Mesendoderm (in vitro differentiated cells): Measurements from ENCODE around the gene BORCS5.

ENCODE experiments used
- DNase-seq: peaks from one replicate; pipeline ENCODE4 v3.0.0; 2013
- H2AK5ac ChIP-seq: 2 replicates; pipeline ENCODE4 v1.6.1; 2013; ENCODE audit warnings: low read length, inconsistent platforms
- H2BK120ac ChIP-seq: 2 replicates; pipeline ENCODE4 v1.6.1; 2013; ENCODE audit warnings: low read depth, mild to moderate bottlenecking, low read length, moderate library complexity, mixed read lengths
- H2BK15ac ChIP-seq: replicated peaks from 2 replicates; pipeline ENCODE4 v1.6.1; 2013; ENCODE audit warnings: low read depth, mild to moderate bottlenecking, moderate library complexity
- H2BK5ac ChIP-seq: 2 replicates; pipeline ENCODE4 v1.6.1; 2013; ENCODE audit warnings: low read length, inconsistent platforms
- H3K18ac ChIP-seq: 2 replicates; pipeline ENCODE4 v1.6.1; 2013; ENCODE audit warnings: mild to moderate bottlenecking, low read length, mixed read lengths
- H3K23ac ChIP-seq: one replicate; pipeline ENCODE4 v1.6.1; 2013; ENCODE audit warnings: low read length
- H3K27ac ChIP-seq: 2 replicates; pipeline ENCODE4 v1.5.1; 2013; ENCODE audit warnings: low read depth, mild to moderate bottlenecking, inconsistent platforms, low read length, moderate library complexity
- H3K27me3 ChIP-seq: 2 replicates; pipeline ENCODE4 v1.6.1; 2013; ENCODE audit warnings: low read length, control low read depth, mild to moderate bottlenecking, inconsistent platforms; ENCODE audit not compliant: insufficient read depth, poor library complexity
- H3K36me3 ChIP-seq: 2 replicates; pipeline ENCODE4 v1.6.1; 2013; ENCODE audit warnings: low read length, inconsistent platforms; ENCODE audit not compliant: control insufficient read depth, insufficient read depth
- H3K4ac ChIP-seq: one replicate; pipeline ENCODE4 v1.6.1; 2013; ENCODE audit warnings: low read depth, mild to moderate bottlenecking, low read length, moderate library complexity
- H3K4me1 ChIP-seq: 2 replicates; pipeline ENCODE4 v1.6.1; 2013; ENCODE audit warnings: low read depth, low read length, inconsistent platforms; ENCODE audit not compliant: control insufficient read depth
- H3K4me2 ChIP-seq: 2 replicates; pipeline ENCODE4 v1.6.1; 2013; ENCODE audit warnings: low read length
- H3K4me3 ChIP-seq: 2 replicates; pipeline ENCODE4 v1.5.1; 2013; ENCODE audit warnings: mild to moderate bottlenecking, low read length
- H3K56ac ChIP-seq: one replicate; pipeline ENCODE4 v1.6.1; 2013; ENCODE audit warnings: low read length
- H3K79me1 ChIP-seq: 2 replicates; pipeline ENCODE4 v1.6.1; 2013; ENCODE audit warnings: low read length, inconsistent platforms
- H3K79me2 ChIP-seq: 2 replicates; pipeline ENCODE4 v1.6.1; 2013; ENCODE audit warnings: mild to moderate bottlenecking, low read length; ENCODE audit not compliant: control insufficient read depth, insufficient read depth
- H3K9ac ChIP-seq: 2 replicates; pipeline ENCODE4 v1.6.1; 2013; ENCODE audit warnings: low read length, inconsistent platforms
- H4K5ac ChIP-seq: one replicate; pipeline ENCODE4 v1.6.1; 2013; ENCODE audit warnings: low read length
- H4K8ac ChIP-seq: one replicate; pipeline ENCODE4 v1.6.1; 2013; ENCODE audit warnings: low read depth, mild to moderate bottlenecking, control low read depth, low read length, moderate library complexity
- WGBS: extraction: QIAGEN DNeasy Blood & Tissue Kit; methylation state at CpG from one replicate; pipeline ENCODE4 v1.1.7; 2013; ENCODE audit warnings: low lambda C conversion rate, missing lambda C conversion rate; ENCODE audit not compliant: insufficient coverage; ENCODE audit errors: extremely low coverage; 5-methylcytosine and 5-hydroxymethylcytosine counted together

The BORCS5 gene

GRCh38 chr12:12482150-12482761 lies 125.4 kb downstream of the BORCS5 start:
- Histone ChIP-seq H3K4ac (no peak overlapping the region), H3K18ac (no peak overlapping the region), H3K56ac (no peak overlapping the region), H3K36me3 (no peaks in the 10 kb centered on the region), H3K4me1 (no peaks in the 10 kb centered on the region), H2AK5ac (no peak overlapping the region), H2BK120ac (no peak overlapping the region), H4K8ac (no peak overlapping the region), H3K79me1 (no peaks in the 10 kb centered on the region), H3K9ac (no peak overlapping the region), H2BK5ac (no peak overlapping the region), H3K23ac (no peak overlapping the region), H2BK15ac (no peak overlapping the region), H3K4me2 (no peak overlapping the region), H4K5ac (no peak overlapping the region), H3K4me3 (no peak overlapping the region), H3K27me3 (no peaks in the 10 kb centered on the region), H3K79me2 (no peaks in the 10 kb centered on the region), H3K27ac (no peak overlapping the region)
- WGBS = no CpG with 5 or more reads among the region's 6 CpGs
- no peak for DNase-seq

DNA sequence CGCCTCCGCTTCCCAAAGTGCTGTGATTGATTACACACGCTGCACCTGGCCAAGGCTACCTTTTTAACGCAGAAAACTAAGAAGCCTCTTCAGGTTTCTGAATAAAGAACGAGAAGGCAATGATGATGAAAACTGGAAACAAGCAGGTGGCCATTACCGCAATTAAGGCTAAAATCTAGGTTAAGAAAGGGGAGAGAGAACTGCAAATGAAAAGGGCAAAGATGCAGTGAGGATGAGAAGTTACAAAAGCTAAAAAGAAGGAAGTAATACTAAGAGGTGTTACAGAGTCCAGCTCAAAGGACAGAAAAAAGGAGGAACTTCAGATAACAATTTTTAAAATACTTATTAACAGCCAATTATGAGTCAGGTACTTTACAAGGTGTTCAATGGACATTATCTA lies 126.1 kb downstream of the BORCS5 start:
- Histone ChIP-seq H3K4me2 (no peak overlapping the region), H2AK5ac (no peak overlapping the region), H3K27me3 (no peaks in the 10 kb centered on the region), H3K18ac (no peak overlapping the region), H3K4me3 (no peak overlapping the region), H3K9ac (no peak overlapping the region), H3K23ac (no peak overlapping the region), H2BK120ac (no peak overlapping the region), H3K4ac (no peak overlapping the region), H3K56ac (no peak overlapping the region), H2BK15ac (no peak overlapping the region), H3K79me1 (no peaks in the 10 kb centered on the region), H3K27ac (no peak overlapping the region), H3K79me2 (no peaks in the 10 kb centered on the region), H2BK5ac (no peak overlapping the region), H3K4me1 (no peaks in the 10 kb centered on the region), H4K8ac (no peak overlapping the region), H3K36me3 (no peaks in the 10 kb centered on the region), H4K5ac (no peak overlapping the region)
- DNase-seq = no peak
- no CpG with 5 or more reads among the region's 6 CpGs for WGBS

- no peak overlapping the region for H3K56ac ChIP-seq
- no peak overlapping the region for H3K9ac ChIP-seq
- no peak overlapping the region for H3K23ac ChIP-seq
- H3K36me3 ChIP-seq = no peaks in the 10 kb centered on the region
- no CpG with 5 or more reads among the region's 3 CpGs for WGBS
- no peak overlapping the region for H4K5ac ChIP-seq
- H3K27ac ChIP-seq = no peak overlapping the region
- H3K4me3 ChIP-seq = no peak overlapping the region
- H3K27me3 ChIP-seq = no peaks in the 10 kb centered on the region
- H3K4me2 ChIP-seq = no peak overlapping the region
- no peak overlapping the region for H2AK5ac ChIP-seq
- no peak for DNase-seq
- H4K8ac ChIP-seq = no peak overlapping the region
- no peak overlapping the region for H3K18ac ChIP-seq
- no peak overlapping the region for H2BK5ac ChIP-seq
- H2BK120ac ChIP-seq = no peak overlapping the region
- no peaks in the 10 kb centered on the region for H3K4me1 ChIP-seq
- H3K79me1 ChIP-seq = no peaks in the 10 kb centered on the region
- no peak overlapping the region for H3K4ac ChIP-seq
- no peaks in the 10 kb centered on the region for H3K79me2 ChIP-seq
- no peak overlapping the region for H2BK15ac ChIP-seq
Measured at GRCh38 chr12:12483438-12483837, 126.6 kb downstream of the BORCS5 start.

DNA sequence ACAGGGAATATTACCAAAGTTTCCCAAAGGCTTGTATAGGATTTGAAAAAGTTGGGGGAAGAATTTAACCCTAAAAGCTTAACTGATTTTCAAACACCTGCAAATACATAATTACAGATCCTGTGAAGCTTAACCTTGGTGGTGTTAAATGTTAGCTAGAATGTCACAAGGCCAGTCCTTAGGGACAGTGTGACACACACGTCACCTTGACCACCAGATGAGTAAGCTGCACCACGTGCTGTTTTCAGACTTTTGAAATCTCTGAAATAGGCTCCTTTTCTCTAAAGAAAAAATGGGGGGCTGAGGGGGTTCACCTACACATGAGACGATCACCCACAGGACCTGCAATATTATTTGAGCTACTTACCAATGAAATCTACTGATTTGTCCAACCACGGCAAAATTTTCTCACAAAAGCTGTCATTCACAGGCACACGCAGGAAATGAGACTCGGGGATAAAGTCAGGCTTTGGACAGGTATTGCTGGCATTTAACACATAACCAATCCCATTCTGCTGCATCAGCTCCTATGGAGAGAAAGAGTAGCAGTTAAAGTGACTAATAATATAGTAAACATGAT lies 129.9 kb downstream of the BORCS5 start:
- no peak overlapping the region for H2BK15ac ChIP-seq
- H3K79me1 ChIP-seq = no peaks in the 10 kb centered on the region
- no peak overlapping the region for H2BK5ac ChIP-seq
- WGBS = no CpG with 5 or more reads among the region's 6 CpGs
- H3K27me3 ChIP-seq = no peaks in the 10 kb centered on the region
- H2BK120ac ChIP-seq = no peak overlapping the region
- H3K4me3 ChIP-seq = no peak overlapping the region
- no peak overlapping the region for H3K23ac ChIP-seq
- H4K5ac ChIP-seq = no peak overlapping the region
- H3K36me3 ChIP-seq = no peaks in the 10 kb centered on the region
- no peak overlapping the region for H3K9ac ChIP-seq
- no peak for DNase-seq
- H3K4me1 ChIP-seq = no peaks in the 10 kb centered on the region
- H3K4ac ChIP-seq = no peak overlapping the region
- H4K8ac ChIP-seq = no peak overlapping the region
- H2AK5ac ChIP-seq = no peak overlapping the region
- no peaks in the 10 kb centered on the region for H3K79me2 ChIP-seq
- H3K18ac ChIP-seq = no peak overlapping the region
- no peak overlapping the region for H3K56ac ChIP-seq
- no peak overlapping the region for H3K4me2 ChIP-seq
- H3K27ac ChIP-seq = no peak overlapping the region

GRCh38 chr12:12487490-12487889 lies 130.6 kb downstream of the BORCS5 start:
- Histone ChIP-seq H2AK5ac (no peak overlapping the region), H3K4me3 (no peak overlapping the region), H3K27me3 (no peaks in the 10 kb centered on the region), H2BK5ac (no peak overlapping the region), H2BK15ac (no peak overlapping the region), H3K56ac (no peak overlapping the region), H2BK120ac (no peak overlapping the region), H3K18ac (no peak overlapping the region), H3K27ac (no peak overlapping the region), H3K4me1 (no peaks in the 10 kb centered on the region), H3K9ac (no peak overlapping the region), H3K4me2 (no peak overlapping the region), H4K5ac (no peak overlapping the region), H4K8ac (no peak overlapping the region), H3K23ac (no peak overlapping the region), H3K36me3 (no peaks in the 10 kb centered on the region), H3K79me2 (no peaks in the 10 kb centered on the region), H3K4ac (no peak overlapping the region), H3K79me1 (peaks cover 1% of the 10 kb centered on the region)
- WGBS = no CpG with 5 or more reads among the region's 6 CpGs
- DNase-seq = no peak

DNA sequence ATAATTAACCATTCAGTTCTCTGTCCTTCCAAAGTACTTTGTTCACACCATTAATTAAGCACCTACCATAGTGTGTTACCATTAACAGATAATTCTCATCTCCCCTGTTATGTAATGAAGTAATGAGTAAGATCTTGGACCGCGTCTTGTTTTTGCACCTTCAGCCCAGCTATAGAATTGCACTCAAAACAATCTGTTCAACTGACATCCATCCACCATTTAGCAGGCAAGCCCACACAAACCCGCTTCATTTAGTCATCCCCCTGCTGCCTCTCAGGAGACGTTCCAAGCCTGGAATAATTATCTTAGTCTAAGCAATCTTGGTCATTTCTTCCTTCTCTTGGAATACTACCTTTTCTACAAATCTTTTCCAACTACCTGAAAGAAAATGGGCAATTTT lies 131.4 kb downstream of the BORCS5 start:
- H3K4me3 ChIP-seq = no peak overlapping the region
- no peak overlapping the region for H2BK120ac ChIP-seq
- no peak overlapping the region for H2BK5ac ChIP-seq
- H2BK15ac ChIP-seq = no peak overlapping the region
- no peak for DNase-seq
- H3K4ac ChIP-seq = no peak overlapping the region
- no peak overlapping the region for H3K27ac ChIP-seq
- no peak overlapping the region for H3K18ac ChIP-seq
- H3K4me2 ChIP-seq = no peak overlapping the region
- no peak overlapping the region for H3K23ac ChIP-seq
- H3K27me3 ChIP-seq = no peaks in the 10 kb centered on the region
- no peak overlapping the region for H3K9ac ChIP-seq
- H4K5ac ChIP-seq = no peak overlapping the region
- no peaks in the 10 kb centered on the region for H3K36me3 ChIP-seq
- no CpG with 5 or more reads among the region's 4 CpGs for WGBS
- no peak overlapping the region for H4K8ac ChIP-seq
- H3K79me1 ChIP-seq = peaks cover 1% of the 10 kb centered on the region
- no peaks in the 10 kb centered on the region for H3K4me1 ChIP-seq
- no peak overlapping the region for H3K56ac ChIP-seq
- H3K79me2 ChIP-seq = no peaks in the 10 kb centered on the region
- H2AK5ac ChIP-seq = no peak overlapping the region
